Hepatocyte (in vitro differentiated cells): ENCODE results near the gene RPAP2. TPM values are rescaled to one million over a fixed set of nuclear protein-coding genes. Genes with fewer than 3 reads are reported as not detected.

Experiments used
- DNase-seq: peaks from one replicate; pipeline ENCODE4 v3.0.0-alpha.2; 2016; ENCODE audit warnings: low spot score
- H2AFZ ChIP-seq: fragments of 200-600 bp; sonication (generic); 2 replicates; pipeline ENCODE4 v1.6.0; 2016; ENCODE audit warnings: antibody characterized with exemption, mild to moderate bottlenecking
- H3K27ac ChIP-seq: fragments of 200-600 bp; sonication (generic); 2 replicates; pipeline ENCODE4 v1.5.1; 2016; ENCODE audit warnings: mild to moderate bottlenecking
- H3K27me3 ChIP-seq: fragments of 200-600 bp; sonication (generic); 2 replicates; pipeline ENCODE4 v1.6.1; 2016
- H3K36me3 ChIP-seq: fragments of 200-600 bp; sonication (generic); replicated peaks from 2 replicates; pipeline ENCODE4 v1.5.1; 2016; ENCODE audit warnings: low read depth; ENCODE audit not compliant: insufficient read depth
- H3K4me1 ChIP-seq: fragments of 200-600 bp; sonication (generic); 2 replicates; pipeline ENCODE4 v1.5.1; 2016; ENCODE audit warnings: mild to moderate bottlenecking, moderate library complexity; ENCODE audit not compliant: insufficient read depth
- H3K4me2 ChIP-seq: fragments of 200-600 bp; sonication (generic); 2 replicates; pipeline ENCODE4 v1.6.0; 2016
- H3K4me3 ChIP-seq: fragments of 200-600 bp; sonication (generic); 2 replicates; pipeline ENCODE4 v1.5.1; 2016; ENCODE audit warnings: mild to moderate bottlenecking
- H3K79me2 ChIP-seq: fragments of 200-600 bp; sonication (generic); 2 replicates; pipeline ENCODE4 v1.6.0; 2017; ENCODE audit warnings: mild to moderate bottlenecking
- H3K9me2 ChIP-seq: fragments of 200-600 bp; sonication (generic); replicated peaks from 2 replicates; pipeline ENCODE4 v1.6.0; 2017; ENCODE audit warnings: mild to moderate bottlenecking; ENCODE audit not compliant: insufficient read depth
- H3K9me3 ChIP-seq: fragments of 200-600 bp; sonication (generic); 2 replicates; pipeline ENCODE4 v1.5.1; 2016; ENCODE audit warnings: low read depth, mild to moderate bottlenecking
- H4K20me1 ChIP-seq: fragments of 200-600 bp; sonication (generic); 2 replicates; pipeline ENCODE4 v1.6.0; 2016; ENCODE audit warnings: mild to moderate bottlenecking; ENCODE audit not compliant: insufficient read depth, poor library complexity, severe bottlenecking
- EZH2 ChIP-seq: fragments of 200-600 bp; sonication (generic); IDR thresholded peaks from 2 replicates; pipeline ENCODE4 v1.6.1; 2016; ENCODE audit warnings: antibody characterized with exemption, mild to moderate bottlenecking, borderline replicate concordance
- EZH2phosphoT487 ChIP-seq: fragments of 200-600 bp; sonication (generic); IDR thresholded peaks from one replicate; pipeline ENCODE4 v1.6.1; 2018; ENCODE audit warnings: antibody characterized with exemption, mild to moderate bottlenecking, low read depth, moderate library complexity; ENCODE audit not compliant: unreplicated experiment, severe bottlenecking
- WGBS: methylation state at CpG from one replicate; pipeline ENCODE4 v1.1.6; 2016; ENCODE audit warnings: low lambda C conversion rate; ENCODE audit errors: missing lambda C conversion rate; 5-methylcytosine and 5-hydroxymethylcytosine counted together
- polyA plus RNA-seq: library from polyadenylated mRNA; unstranded; fragments of >200 nt; fragmentation: Nextera tagmentation; extraction: Ambion mirVana; gene quantifications from 2 replicates; pipeline ENCODE4 v1.2.1, GENCODE V29; 2016
- total RNA-seq: library from RNA; depleted of rRNA; stranded (reverse); fragments of >200 nt; gene quantifications from 2 replicates; pipeline ENCODE4 v1.2.3, GENCODE V29; 2014
- TF ChIP-seq, protein P1 (sequence below): fragments of 200-600 bp; sonication (generic); IDR thresholded peaks from 2 replicates; pipeline ENCODE4 v1.5.1; 2016; ENCODE audit warnings: antibody characterized with exemption, mild to moderate bottlenecking; ENCODE audit not compliant: poor library complexity

Gene RPAP2
- total and polyA plus RNA-seq, 2 experiments from 2014 or later = 20.7 to 23.4 TPM

DNA sequence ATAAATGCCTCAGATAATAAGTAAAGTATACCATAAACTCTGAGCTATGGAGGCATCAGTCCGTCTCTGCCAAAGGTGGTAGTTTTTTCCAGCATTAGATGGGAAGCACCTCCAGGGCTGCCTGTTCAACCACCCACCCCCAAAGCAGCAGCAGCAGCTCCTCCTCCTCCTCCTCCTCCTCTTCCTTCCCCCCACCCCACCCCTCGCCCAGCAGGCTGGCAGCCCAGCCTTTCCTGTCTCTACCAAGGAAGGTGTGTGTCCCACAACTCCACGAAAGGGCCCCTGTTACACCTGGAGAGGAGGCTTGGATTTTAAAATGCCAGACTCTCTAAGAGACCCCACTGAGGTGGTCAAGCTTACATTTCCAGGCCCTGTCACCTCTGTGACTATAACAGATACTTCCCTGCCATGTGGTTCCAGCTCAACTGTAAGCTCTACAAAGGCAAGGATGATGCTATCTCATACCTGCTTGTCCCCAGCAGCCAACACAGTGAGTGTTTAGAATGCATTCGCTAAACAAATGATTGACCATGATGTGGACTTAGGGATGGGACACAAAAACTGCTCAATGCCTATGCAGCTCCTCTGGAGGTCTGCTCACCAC is 111.2 kb downstream of the RPAP2 start:
- Histone ChIP-seq H4K20me1 (no peaks in the 10 kb centered on the region), H3K4me2 (no peak overlapping the region), H3K27me3 (no peaks in the 10 kb centered on the region), H2AFZ (no peak overlapping the region), H3K36me3 (no peaks in the 10 kb centered on the region), H3K79me2 (no peaks in the 10 kb centered on the region), H3K9me2 (no peaks in the 10 kb centered on the region), H3K4me3 (no peak overlapping the region), H3K27ac (no peak overlapping the region), H3K4me1 (no peaks in the 10 kb centered on the region), H3K9me3 (no peaks in the 10 kb centered on the region)
- WGBS = 73% methylated on average over 4 of the region's 4 CpGs
- TF ChIP-seq, protein P1, sequence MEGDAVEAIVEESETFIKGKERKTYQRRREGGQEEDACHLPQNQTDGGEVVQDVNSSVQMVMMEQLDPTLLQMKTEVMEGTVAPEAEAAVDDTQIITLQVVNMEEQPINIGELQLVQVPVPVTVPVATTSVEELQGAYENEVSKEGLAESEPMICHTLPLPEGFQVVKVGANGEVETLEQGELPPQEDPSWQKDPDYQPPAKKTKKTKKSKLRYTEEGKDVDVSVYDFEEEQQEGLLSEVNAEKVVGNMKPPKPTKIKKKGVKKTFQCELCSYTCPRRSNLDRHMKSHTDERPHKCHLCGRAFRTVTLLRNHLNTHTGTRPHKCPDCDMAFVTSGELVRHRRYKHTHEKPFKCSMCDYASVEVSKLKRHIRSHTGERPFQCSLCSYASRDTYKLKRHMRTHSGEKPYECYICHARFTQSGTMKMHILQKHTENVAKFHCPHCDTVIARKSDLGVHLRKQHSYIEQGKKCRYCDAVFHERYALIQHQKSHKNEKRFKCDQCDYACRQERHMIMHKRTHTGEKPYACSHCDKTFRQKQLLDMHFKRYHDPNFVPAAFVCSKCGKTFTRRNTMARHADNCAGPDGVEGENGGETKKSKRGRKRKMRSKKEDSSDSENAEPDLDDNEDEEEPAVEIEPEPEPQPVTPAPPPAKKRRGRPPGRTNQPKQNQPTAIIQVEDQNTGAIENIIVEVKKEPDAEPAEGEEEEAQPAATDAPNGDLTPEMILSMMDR = no peak
- no peak for TF ChIP-seq EZH2
- no peak for TF ChIP-seq EZH2phosphoT487
- no peak for DNase-seq

DNA sequence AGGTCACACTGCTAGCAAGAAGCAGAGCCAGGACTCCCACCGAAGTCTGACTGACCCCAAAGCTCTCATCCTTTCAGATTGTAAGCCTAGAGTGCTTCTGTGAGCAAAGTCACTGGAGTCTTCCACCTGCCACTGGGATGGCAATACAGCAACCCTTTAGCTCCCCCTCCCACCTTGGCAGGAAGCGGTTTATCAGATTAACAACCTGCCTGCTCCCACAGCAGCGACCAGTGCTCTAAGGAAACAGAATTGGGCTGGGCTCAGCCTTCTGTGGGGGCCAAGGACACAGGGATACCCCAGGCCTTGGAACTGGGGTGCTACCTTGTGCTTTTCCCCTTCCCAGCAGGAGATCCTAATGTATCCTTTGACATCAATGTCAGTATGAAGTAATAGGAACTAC is 111.8 kb downstream of the RPAP2 start:
- H2AFZ ChIP-seq = no peak overlapping the region
- H3K27me3 ChIP-seq = no peaks in the 10 kb centered on the region
- no peaks in the 10 kb centered on the region for H3K9me2 ChIP-seq
- H3K4me3 ChIP-seq = no peak overlapping the region
- no peaks in the 10 kb centered on the region for H3K36me3 ChIP-seq
- H3K4me2 ChIP-seq = no peak overlapping the region
- H3K4me1 ChIP-seq = no peaks in the 10 kb centered on the region
- no peak for DNase-seq
- H3K9me3 ChIP-seq = no peaks in the 10 kb centered on the region
- H4K20me1 ChIP-seq = no peaks in the 10 kb centered on the region
- 59% methylated on average over 3 of the region's 3 CpGs for WGBS
- no peaks in the 10 kb centered on the region for H3K79me2 ChIP-seq
- H3K27ac ChIP-seq = no peak overlapping the region
- TF ChIP-seq, protein P1 = no peak
- TF ChIP-seq EZH2phosphoT487 (no peak), EZH2 (no peak)

DNA sequence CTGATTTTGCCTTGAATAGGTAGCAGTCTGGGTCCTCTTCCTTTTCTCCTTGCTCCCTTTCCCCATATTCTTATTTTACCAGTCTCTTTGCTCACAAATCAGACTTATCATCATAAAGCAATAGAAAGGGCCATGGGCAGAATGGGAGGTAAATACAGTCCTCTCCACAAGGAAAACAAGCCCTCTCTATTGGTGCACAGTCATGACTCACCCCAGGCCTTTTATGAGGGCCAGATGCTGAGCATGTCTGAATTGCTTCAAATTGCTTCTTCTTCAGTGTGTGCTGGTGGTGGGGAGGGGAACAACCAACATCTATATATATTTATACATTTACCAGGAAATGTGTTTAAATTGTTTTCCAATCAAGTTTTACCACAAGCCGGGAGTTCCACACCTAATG is 112.7 kb downstream of the RPAP2 start:
- H4K20me1 ChIP-seq = no peaks in the 10 kb centered on the region
- H3K4me3 ChIP-seq = no peak overlapping the region
- no peaks in the 10 kb centered on the region for H3K36me3 ChIP-seq
- H3K27me3 ChIP-seq = no peaks in the 10 kb centered on the region
- H3K9me2 ChIP-seq = no peaks in the 10 kb centered on the region
- TF ChIP-seq EZH2 (no peak), EZH2phosphoT487 (no peak)
- TF ChIP-seq, protein P1 = no peak
- WGBS = 90% methylated on average over 1 of the region's 1 CpG
- H3K9me3 ChIP-seq = no peaks in the 10 kb centered on the region
- no peak overlapping the region for H3K4me2 ChIP-seq
- peak; percentile 50 for DNase-seq
- H3K79me2 ChIP-seq = no peaks in the 10 kb centered on the region
- no peak overlapping the region for H2AFZ ChIP-seq
- H3K4me1 ChIP-seq = no peaks in the 10 kb centered on the region
- H3K27ac ChIP-seq = peak overlapping the region; percentile 7
